Osteoblast (primary cell): ENCODE measurements around the gene PNPLA7. TPM values are rescaled to one million over a fixed set of nuclear protein-coding genes. Genes with fewer than 3 reads are reported as not detected.
A peak's percentile ranks its signal among the peaks of the same experiment; 100 is the strongest.
"Not testable (repeated sequence)": the region's sequence is repeated elsewhere in the genome, so short reads cannot be mapped to it uniquely, and the experiment has no call there.

Experiments
- DNase-seq: peaks from one replicate; pipeline ENCODE4 v3.0.0; 2011; ENCODE audit warnings: low spot score, mixed read lengths; ENCODE audit not compliant: insufficient read length; ENCODE audit errors: missing footprints
- H2AFZ ChIP-seq: 2 replicates; pipeline ENCODE4 v1.6.0; 2011; ENCODE audit warnings: mild to moderate bottlenecking, low read length
- H3K27ac ChIP-seq: 2 replicates; pipeline ENCODE4 v1.5.1; 2011; ENCODE audit warnings: mild to moderate bottlenecking, low read depth, low read length, moderate library complexity
- H3K27me3 ChIP-seq: 2 replicates; pipeline ENCODE4 v1.6.0; 2012; ENCODE audit warnings: mild to moderate bottlenecking, control low read depth, inconsistent platforms, low read length, moderate library complexity; ENCODE audit not compliant: insufficient read depth
- H3K36me3 ChIP-seq: 2 replicates; pipeline ENCODE4 v1.5.1; 2011; ENCODE audit warnings: mild to moderate bottlenecking, low read length, control low read depth, moderate library complexity; ENCODE audit not compliant: insufficient read depth
- H3K4me1 ChIP-seq: 2 replicates; pipeline ENCODE4 v1.5.1; 2011; ENCODE audit warnings: mild to moderate bottlenecking, low read length, control low read depth, moderate library complexity; ENCODE audit not compliant: insufficient read depth
- H3K4me2 ChIP-seq: 2 replicates; pipeline ENCODE4 v1.6.0; 2011; ENCODE audit warnings: mild to moderate bottlenecking, low read length; ENCODE audit not compliant: insufficient read depth
- H3K4me3 ChIP-seq: fragments of 200-600 bp; sonication (generic); 3 replicates; pipeline ENCODE4 v1.5.1; 2012; ENCODE audit warnings: mild to moderate bottlenecking, low read length, inconsistent platforms; ENCODE audit not compliant: insufficient read depth
- H3K79me2 ChIP-seq: 2 replicates; pipeline ENCODE4 v1.6.0; 2012; ENCODE audit warnings: mild to moderate bottlenecking, low read length, control low read depth, inconsistent platforms; ENCODE audit not compliant: insufficient read depth
- H3K9me3 ChIP-seq: 2 replicates; pipeline ENCODE4 v1.5.1; 2011; ENCODE audit warnings: low read depth, low read length, control low read depth
- H4K20me1 ChIP-seq: 2 replicates; pipeline ENCODE4 v1.6.0; 2012; ENCODE audit warnings: mild to moderate bottlenecking, low read length, control low read depth; ENCODE audit not compliant: insufficient read depth
- CTCF ChIP-seq: IDR thresholded peaks from 2 replicates; pipeline ENCODE4 v1.5.1; 2011; ENCODE audit warnings: mild to moderate bottlenecking, low read depth, low read length, moderate library complexity; ENCODE audit errors: extremely low read depth
- total RNA-seq: library from RNA; depleted of rRNA; stranded (reverse); fragments of >200 nt; gene quantifications from 2 replicates; pipeline ENCODE4 v1.2.3, GENCODE V29; 2012

Gene PNPLA7
- total RNA-seq, 1 donor: 1.8 TPM

- no peaks in the 10 kb centered on the region for H3K79me2 ChIP-seq
- H3K4me2 ChIP-seq: no peak overlapping the region
- H2AFZ ChIP-seq: no peak overlapping the region
- no peaks in the 10 kb centered on the region for H4K20me1 ChIP-seq
- no peaks in the 10 kb centered on the region for H3K27me3 ChIP-seq
- peak; percentile 69 for DNase-seq
- no peaks in the 10 kb centered on the region for H3K9me3 ChIP-seq
- H3K4me1 ChIP-seq: no peaks in the 10 kb centered on the region
- no peaks in the 10 kb centered on the region for H3K36me3 ChIP-seq
- H3K27ac ChIP-seq: no peak overlapping the region
- H3K4me3 ChIP-seq: no peak overlapping the region
- TF ChIP-seq CTCF: no peak
Observed at GRCh38 chr9:137520614-137521404, 29.4 kb downstream of the PNPLA7 start.

GRCh38 chr9:137519553-137519952 is 30.6 kb downstream of the PNPLA7 start:
- no peak for TF ChIP-seq CTCF
- no peaks in the 10 kb centered on the region for H3K36me3 ChIP-seq

GRCh38 chr9:137518661-137519459 is 31.3 kb downstream of the PNPLA7 start:
- not testable (repeated sequence) for H2AFZ ChIP-seq, H3K79me2 ChIP-seq, H4K20me1 ChIP-seq, H3K36me3 ChIP-seq, H3K4me3 ChIP-seq, H3K4me2 ChIP-seq, H3K27me3 ChIP-seq, H3K4me1 ChIP-seq, H3K27ac ChIP-seq, H3K9me3 ChIP-seq
- peak; percentile 96 for DNase-seq

More at GRCh38 chr9:137519553-137519952, 30.6 kb downstream of the PNPLA7 start:
- Histone ChIP-seq H3K27ac (no peak overlapping the region), H4K20me1 (no peaks in the 10 kb centered on the region), H3K4me1 (no peaks in the 10 kb centered on the region), H3K79me2 (no peaks in the 10 kb centered on the region), H3K27me3 (no peaks in the 10 kb centered on the region), H3K9me3 (no peaks in the 10 kb centered on the region), H3K4me3 (no peak overlapping the region), H3K4me2 (no peak overlapping the region), H2AFZ (no peak overlapping the region)
- peak; percentile 87 for DNase-seq

- no peaks in the 10 kb centered on the region for H3K79me2 ChIP-seq
- no peaks in the 10 kb centered on the region for H3K36me3 ChIP-seq
- no peak overlapping the region for H3K4me2 ChIP-seq
- H3K4me1 ChIP-seq: no peaks in the 10 kb centered on the region
- TF ChIP-seq CTCF: no peak
- no peak overlapping the region for H3K4me3 ChIP-seq
- no peaks in the 10 kb centered on the region for H3K9me3 ChIP-seq
- no peak overlapping the region for H3K27ac ChIP-seq
- no peaks in the 10 kb centered on the region for H4K20me1 ChIP-seq
- no peaks in the 10 kb centered on the region for H3K27me3 ChIP-seq
- no peak overlapping the region for H2AFZ ChIP-seq
- peak; percentile 74 for DNase-seq
Observed at GRCh38 chr9:137516144-137516917, 33.9 kb downstream of the PNPLA7 start.
